Gastrocnemius medialis (tissue), 4 donors: ENCODE results near the gene FOXF2.

ENCODE experiments used
- POLR2A ChIP-seq, 2 donors: fragments of 450-650 bp; IDR thresholded peaks; one replicate each; pipeline ENCODE4 v1.6.1; 2017; ENCODE audit warnings: antibody characterized with exemption in 2 of 2, mild to moderate bottlenecking in 2 of 2, moderate library complexity in 2 of 2
- TF ChIP-seq, protein P1 (sequence below), 5 experiments: fragments of 450-650 bp in 3 of 5; fragments of 200-600 bp in 2 of 5; sonication (generic) in 2 of 5; IDR thresholded peaks in 4 of 5; conservative IDR thresholded peaks in 1 of 5; 1 replicate in 4 of 5; 2 replicates in 1 of 5; pipeline ENCODE4 v1.5.1; 2016 to 2019; ENCODE audit warnings: antibody characterized with exemption in 5 of 5, mild to moderate bottlenecking in 3 of 5, moderate library complexity in 3 of 5

DNA sequence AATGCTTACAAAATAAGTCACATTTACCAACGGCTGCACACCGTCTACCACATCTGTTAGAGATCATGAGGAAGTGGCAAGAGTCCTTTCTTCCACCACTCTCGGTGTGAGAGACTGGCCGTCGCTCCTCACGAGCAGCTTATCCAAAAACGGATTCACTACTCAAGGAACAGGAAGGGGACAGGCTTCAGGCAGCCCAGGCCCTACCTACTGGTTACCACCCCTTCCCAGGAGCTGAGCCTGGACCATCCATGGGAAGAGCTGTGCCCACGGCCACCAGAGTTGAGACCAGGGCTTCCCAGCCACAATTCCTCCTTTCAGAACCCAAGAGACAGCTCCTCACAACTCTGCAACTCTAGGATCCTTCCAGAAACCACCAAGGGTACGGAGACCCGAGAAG, 37.0 kb downstream of the FOXF2 start:
- no peak for TF ChIP-seq POLR2A (IDR thresholded peaks at IDR 0.05)
- TF ChIP-seq, protein P1, sequence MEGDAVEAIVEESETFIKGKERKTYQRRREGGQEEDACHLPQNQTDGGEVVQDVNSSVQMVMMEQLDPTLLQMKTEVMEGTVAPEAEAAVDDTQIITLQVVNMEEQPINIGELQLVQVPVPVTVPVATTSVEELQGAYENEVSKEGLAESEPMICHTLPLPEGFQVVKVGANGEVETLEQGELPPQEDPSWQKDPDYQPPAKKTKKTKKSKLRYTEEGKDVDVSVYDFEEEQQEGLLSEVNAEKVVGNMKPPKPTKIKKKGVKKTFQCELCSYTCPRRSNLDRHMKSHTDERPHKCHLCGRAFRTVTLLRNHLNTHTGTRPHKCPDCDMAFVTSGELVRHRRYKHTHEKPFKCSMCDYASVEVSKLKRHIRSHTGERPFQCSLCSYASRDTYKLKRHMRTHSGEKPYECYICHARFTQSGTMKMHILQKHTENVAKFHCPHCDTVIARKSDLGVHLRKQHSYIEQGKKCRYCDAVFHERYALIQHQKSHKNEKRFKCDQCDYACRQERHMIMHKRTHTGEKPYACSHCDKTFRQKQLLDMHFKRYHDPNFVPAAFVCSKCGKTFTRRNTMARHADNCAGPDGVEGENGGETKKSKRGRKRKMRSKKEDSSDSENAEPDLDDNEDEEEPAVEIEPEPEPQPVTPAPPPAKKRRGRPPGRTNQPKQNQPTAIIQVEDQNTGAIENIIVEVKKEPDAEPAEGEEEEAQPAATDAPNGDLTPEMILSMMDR (IDR thresholded peaks at IDR 0.05 in 4 of 5, conservative IDR thresholded peaks at IDR 0.05 in 1 of 5), result no peak
